Endothelial cell of umbilical vein (primary cell): ENCODE results near the gene PCSK9.

Experiments used
- CTCF ChIP-seq, 2 donors: IDR thresholded peaks; 1 replicate in 1 of 2; 2 replicates in 1 of 2; pipeline ENCODE4 v1.5.1; 2011; ENCODE audit warnings: low read length in 2 of 2, mild to moderate bottlenecking in 2 of 2, moderate library complexity in 2 of 2, control low read depth in 1 of 2, inconsistent platforms in 1 of 2, low read depth in 1 of 2; ENCODE audit not compliant: insufficient read depth in 1 of 2; ENCODE audit errors: extremely low read depth in 1 of 2
- POLR2A ChIP-seq: IDR thresholded peaks from 2 replicates; pipeline ENCODE4 v1.6.1; 2012; ENCODE audit warnings: low read depth, mild to moderate bottlenecking, control low read depth, low read length
- POLR2AphosphoS5 ChIP-seq: IDR thresholded peaks from 2 replicates; pipeline ENCODE4 v1.6.1; 2012; ENCODE audit warnings: low read depth, mild to moderate bottlenecking, control low read depth, low read length, moderate library complexity; ENCODE audit not compliant: insufficient read depth

DNA sequence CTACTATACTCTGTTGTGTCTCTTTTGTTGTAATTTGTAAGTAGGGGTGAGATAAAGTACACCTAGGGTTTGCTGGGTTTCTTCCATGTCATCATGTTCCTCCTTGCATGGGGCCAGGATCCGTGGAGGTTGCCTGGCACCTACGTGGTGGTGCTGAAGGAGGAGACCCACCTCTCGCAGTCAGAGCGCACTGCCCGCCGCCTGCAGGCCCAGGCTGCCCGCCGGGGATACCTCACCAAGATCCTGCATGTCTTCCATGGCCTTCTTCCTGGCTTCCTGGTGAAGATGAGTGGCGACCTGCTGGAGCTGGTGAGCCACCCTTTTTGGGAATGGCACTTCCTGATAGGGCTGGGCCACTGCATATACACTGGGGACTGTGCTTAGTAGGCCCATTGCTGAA, 4.4 kb downstream of the PCSK9 start:
- TF ChIP-seq POLR2A, result no peak
- TF ChIP-seq CTCF (IDR thresholded peaks at IDR 0.05; ENCODE audit: extremely low read depth in 1 of 2, insufficient read depth in 1 of 2, low read depth in 1 of 2, low read length in 2 of 2), result no peak
- no peak for TF ChIP-seq POLR2AphosphoS5
